NB4 (cell line): ENCODE measurements around the gene COL6A2.

Experiments
- DNase-seq: peaks from one replicate; pipeline ENCODE4 v3.0.0; 2010; ENCODE audit warnings: low read depth
- H3K4me3 ChIP-seq: one replicate; pipeline ENCODE4 v1.5.1; 2011; ENCODE audit warnings: mild to moderate bottlenecking, low read depth, low read length, moderate library complexity
- MYC ChIP-seq: IDR thresholded peaks from 2 replicates; pipeline ENCODE4 v1.6.1; 2011; ENCODE audit warnings: low read depth, low read length
- POLR2A ChIP-seq: IDR thresholded peaks from 2 replicates; pipeline ENCODE4 v1.6.1; 2011; ENCODE audit warnings: mild to moderate bottlenecking; ENCODE audit not compliant: insufficient read length; ENCODE audit errors: extremely low read depth
- TF ChIP-seq, protein P1 (sequence below): IDR thresholded peaks from one replicate; pipeline ENCODE4 v1.5.1; 2012; ENCODE audit warnings: low read depth, low read length
- TF ChIP-seq, protein P2 (sequence below): IDR thresholded peaks from 2 replicates; pipeline ENCODE4 v1.6.1; 2011; ENCODE audit warnings: low read depth, low read length

COL6A2 gene

DNA sequence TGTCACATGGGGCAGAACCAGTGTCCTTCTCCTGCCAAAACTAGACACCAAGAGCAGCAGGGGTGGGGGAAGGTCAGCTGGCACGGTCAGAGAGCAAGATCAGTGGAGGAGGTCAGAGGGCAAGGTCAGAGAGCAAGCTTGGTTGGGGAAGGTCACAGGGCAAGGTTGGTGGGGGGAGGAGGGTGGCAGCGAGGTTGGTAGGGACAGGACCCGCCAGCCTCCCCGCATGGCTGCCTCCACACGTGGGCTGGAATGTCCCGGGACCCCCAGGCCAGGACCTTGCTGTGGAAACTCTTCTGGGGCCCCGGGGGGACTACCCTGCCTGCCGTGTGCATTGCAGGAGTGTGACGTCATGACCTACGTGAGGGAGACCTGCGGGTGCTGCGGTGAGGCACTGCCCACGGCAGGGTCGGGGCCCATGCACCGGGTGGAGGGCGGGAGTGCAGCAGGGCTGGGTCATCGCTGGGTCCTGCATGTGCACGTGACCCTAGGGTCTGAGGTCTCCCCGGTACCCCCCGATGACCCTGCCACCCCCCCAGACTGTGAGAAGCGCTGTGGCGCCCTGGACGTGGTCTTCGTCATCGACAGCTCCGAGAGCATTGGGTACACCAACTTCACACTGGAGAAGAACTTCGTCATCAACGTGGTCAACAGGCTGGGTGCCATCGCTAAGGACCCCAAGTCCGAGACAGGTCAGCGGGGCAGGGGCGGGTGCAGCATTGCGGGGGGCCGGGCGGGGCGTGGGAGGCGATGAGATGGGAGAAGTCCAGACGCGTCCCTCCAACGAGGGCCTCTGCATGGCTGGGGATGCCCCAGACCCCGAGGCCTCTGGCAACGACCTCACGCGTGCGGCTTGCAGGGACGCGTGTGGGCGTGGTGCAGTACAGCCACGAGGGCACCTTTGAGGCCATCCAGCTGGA lies 27.3 kb downstream of the COL6A2 start:
- no peak overlapping the region for H3K4me3 ChIP-seq
- DNase-seq: no peak
- no peak for TF ChIP-seq POLR2A
- TF ChIP-seq MYC: no peak
- TF ChIP-seq, protein P1, sequence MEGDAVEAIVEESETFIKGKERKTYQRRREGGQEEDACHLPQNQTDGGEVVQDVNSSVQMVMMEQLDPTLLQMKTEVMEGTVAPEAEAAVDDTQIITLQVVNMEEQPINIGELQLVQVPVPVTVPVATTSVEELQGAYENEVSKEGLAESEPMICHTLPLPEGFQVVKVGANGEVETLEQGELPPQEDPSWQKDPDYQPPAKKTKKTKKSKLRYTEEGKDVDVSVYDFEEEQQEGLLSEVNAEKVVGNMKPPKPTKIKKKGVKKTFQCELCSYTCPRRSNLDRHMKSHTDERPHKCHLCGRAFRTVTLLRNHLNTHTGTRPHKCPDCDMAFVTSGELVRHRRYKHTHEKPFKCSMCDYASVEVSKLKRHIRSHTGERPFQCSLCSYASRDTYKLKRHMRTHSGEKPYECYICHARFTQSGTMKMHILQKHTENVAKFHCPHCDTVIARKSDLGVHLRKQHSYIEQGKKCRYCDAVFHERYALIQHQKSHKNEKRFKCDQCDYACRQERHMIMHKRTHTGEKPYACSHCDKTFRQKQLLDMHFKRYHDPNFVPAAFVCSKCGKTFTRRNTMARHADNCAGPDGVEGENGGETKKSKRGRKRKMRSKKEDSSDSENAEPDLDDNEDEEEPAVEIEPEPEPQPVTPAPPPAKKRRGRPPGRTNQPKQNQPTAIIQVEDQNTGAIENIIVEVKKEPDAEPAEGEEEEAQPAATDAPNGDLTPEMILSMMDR: no peak
- TF ChIP-seq, protein P2, sequence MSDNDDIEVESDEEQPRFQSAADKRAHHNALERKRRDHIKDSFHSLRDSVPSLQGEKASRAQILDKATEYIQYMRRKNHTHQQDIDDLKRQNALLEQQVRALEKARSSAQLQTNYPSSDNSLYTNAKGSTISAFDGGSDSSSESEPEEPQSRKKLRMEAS: no peak

DNA sequence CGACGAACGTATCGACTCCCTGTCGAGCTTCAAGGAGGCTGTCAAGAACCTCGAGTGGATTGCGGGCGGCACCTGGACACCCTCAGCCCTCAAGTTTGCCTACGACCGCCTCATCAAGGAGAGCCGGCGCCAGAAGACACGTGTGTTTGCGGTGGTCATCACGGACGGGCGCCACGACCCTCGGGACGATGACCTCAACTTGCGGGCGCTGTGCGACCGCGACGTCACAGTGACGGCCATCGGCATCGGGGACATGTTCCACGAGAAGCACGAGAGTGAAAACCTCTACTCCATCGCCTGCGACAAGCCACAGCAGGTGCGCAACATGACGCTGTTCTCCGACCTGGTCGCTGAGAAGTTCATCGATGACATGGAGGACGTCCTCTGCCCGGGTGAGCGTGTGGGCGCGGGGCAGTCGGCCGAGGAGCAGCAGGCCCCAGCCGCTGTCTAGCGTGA lies 28.0 kb downstream of the COL6A2 start:
- DNase-seq: no peak
- TF ChIP-seq MYC (no peak), POLR2A (no peak)
- TF ChIP-seq, protein P2: no peak
- no peak overlapping the region for H3K4me3 ChIP-seq

DNA sequence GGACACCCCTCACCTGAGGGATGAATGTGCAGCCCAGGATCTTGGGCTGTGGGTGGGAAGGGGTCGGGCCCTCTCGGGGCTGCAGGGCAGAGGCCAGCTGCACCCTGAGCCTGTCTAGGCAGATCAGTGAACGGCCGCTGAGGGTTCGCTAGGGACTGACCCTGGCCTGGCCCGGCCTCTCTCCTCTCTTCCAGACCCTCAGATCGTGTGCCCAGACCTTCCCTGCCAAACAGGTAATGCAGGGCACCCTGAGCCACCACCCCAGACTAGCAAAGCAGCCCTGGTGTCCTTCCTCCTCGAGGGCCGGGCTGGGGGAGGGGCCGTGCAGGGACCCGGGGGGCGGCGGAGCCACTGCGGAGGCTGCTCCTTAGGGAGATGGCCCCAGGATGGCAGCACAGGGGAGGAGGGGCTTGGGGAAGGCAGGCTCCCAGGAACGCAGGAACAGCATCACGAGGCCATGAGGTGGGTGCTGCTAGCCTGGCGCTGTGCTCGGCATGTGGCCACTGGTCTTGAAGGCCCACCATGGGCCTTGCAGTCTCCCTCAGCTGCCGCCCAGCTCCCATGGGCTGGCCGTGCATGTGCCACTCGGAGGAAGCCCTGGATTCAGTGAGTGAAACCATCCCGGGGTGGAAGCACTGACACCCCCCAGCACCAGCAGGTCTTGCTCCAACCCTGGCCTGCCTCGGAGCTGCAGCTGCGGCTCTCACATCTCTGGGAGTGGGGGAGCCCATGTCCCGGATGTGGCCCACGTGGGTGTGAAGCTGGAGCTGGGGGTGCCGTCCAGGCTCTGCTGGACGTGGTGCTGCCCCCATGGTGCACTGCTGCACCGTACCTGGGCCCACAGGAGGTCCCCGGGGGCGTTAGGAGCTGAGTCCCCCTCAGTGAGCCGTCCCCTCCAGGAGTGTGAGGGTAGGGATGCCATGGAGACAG lies 28.7 kb downstream of the COL6A2 start:
- no peak for DNase-seq
- TF ChIP-seq, protein P2: no peak
- TF ChIP-seq MYC (no peak), POLR2A (no peak)
- TF ChIP-seq, protein P1: no peak

DNA sequence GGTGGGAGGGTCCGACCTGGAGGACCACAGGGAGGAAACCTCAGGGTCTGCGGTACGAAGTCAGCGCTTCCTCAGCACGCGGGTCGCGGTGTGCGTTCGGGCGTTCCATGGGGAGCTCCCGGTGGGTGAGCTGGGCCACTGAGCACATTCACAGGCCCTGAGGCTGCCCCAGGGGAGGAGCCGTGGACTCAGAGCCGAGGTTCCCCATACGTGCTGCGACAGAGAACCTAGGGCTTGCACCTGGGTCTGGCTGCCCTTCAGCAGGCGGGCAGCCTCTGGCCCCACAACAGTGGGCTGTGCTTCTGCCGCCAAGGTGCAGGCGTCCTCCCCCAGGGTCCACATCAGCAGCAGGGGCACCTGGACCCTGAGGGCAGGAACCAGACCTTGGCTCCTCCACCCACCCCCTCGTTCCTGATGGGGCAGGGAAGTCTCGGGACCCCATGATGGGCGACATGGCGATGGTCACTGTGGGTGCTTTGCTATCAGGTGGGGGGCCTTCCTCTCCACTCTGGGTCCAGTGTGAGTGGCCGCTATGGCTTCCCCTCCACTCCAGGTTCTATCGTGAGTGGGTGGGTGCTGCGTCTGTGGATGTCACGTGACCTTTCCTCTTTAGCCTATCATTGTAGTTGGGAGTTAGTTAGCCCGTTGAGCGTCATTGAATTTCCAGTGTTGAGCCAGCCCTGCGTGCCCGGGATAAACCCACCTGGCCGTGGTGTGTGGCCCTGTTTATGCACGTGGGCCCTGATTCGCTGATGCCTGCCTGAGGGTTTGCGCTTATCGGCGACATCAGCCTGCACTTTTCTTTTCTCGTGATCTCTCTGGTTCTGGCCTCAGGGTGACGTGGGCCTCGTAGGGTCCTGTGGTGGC lies 29.6 kb downstream of the COL6A2 start:
- no peak for TF ChIP-seq POLR2A
- TF ChIP-seq, protein P1: no peak
- TF ChIP-seq MYC: no peak
- TF ChIP-seq, protein P2: no peak
- no peak overlapping the region for H3K4me3 ChIP-seq
- peak; percentile 25 for DNase-seq

More for the DNA sequence above, 28.7 kb downstream of the COL6A2 start:
- no peak overlapping the region for H3K4me3 ChIP-seq

DNA sequence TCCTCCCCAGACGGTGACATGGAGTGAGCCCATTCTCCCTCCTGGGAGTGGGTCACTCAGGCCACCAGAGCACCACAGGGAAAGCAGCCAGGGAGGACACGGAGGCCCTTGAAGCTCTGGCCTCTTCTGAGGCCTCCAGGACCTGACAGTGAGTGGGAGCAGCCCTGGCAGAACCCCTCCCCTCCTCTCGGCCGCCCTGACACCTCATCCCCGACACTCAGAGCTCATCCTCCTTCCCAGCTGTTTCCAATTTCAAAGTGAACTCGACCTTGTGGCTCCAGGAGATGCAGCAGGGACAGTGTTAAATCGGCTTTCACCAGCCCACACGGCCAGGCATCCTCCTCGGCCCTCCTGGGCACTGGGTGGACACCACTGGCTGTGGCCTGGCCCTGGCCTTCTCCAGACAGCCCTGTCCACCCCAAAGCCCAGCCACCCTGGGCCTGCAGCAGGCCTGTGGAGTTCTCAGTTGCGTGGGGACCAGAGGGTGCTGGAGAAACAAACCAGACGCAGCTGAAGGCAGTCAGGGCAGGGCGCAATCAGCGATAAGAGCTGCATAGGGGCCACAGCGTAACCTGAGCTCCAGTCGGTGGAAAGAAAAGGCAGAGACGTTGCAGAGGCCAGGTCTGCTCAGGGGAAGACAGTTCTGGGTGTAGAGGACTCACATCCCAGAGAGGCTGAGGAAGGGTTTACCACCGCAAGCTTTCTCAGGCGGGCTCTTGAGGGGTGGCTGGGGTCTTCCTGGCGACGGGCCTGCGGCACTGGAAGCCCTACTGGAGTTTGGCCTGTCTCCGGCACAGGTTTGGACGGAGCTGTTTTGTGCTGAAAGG lies 30.4 kb downstream of the COL6A2 start:
- no peak for DNase-seq
- TF ChIP-seq, protein P2: no peak
- no peak for TF ChIP-seq POLR2A
- TF ChIP-seq MYC: no peak
- TF ChIP-seq, protein P1: no peak
- no peak overlapping the region for H3K4me3 ChIP-seq
